Thymus (tissue), 11 donors: ENCODE data around the gene TENM4. TPM values are rescaled to one million over a fixed set of nuclear protein-coding genes. Genes with fewer than 3 reads are reported as not detected.

Source experiments
- DNase-seq, 9 donors: peaks; one replicate each; pipeline ENCODE4 v3.0.0-alpha.2; 2013; ENCODE audit warnings: low spot score in 9 of 9, low read depth in 6 of 9, missing footprints in 1 of 9
- H3K27ac ChIP-seq, 2 donors: one replicate each; pipeline ENCODE4 v1.5.1; 2013; ENCODE audit warnings: control low read depth in 1 of 2, low read depth in 1 of 2, low read length in 1 of 2, mild to moderate bottlenecking in 1 of 2, moderate library complexity in 1 of 2
- H3K27me3 ChIP-seq, 2 donors: one replicate each; pipeline ENCODE4 v1.5.1; 2013; ENCODE audit warnings: low read length in 1 of 2; ENCODE audit not compliant: control insufficient read depth in 2 of 2, insufficient read depth in 1 of 2
- H3K36me3 ChIP-seq, 2 donors: one replicate each; pipeline ENCODE4 v1.5.1; 2013; ENCODE audit warnings: low read length in 1 of 2, mild to moderate bottlenecking in 1 of 2, moderate library complexity in 1 of 2; ENCODE audit not compliant: control insufficient read depth in 2 of 2, insufficient read depth in 2 of 2
- H3K4me1 ChIP-seq, 2 donors: one replicate each; pipeline ENCODE4 v1.5.1; 2013; ENCODE audit warnings: low read length in 2 of 2; ENCODE audit not compliant: control insufficient read depth in 2 of 2, insufficient read depth in 2 of 2
- H3K4me3 ChIP-seq, 2 donors: one replicate each; pipeline ENCODE4 v1.5.1; 2013; ENCODE audit warnings: low read length in 2 of 2, control low read depth in 1 of 2, mild to moderate bottlenecking in 1 of 2
- H3K9me3 ChIP-seq, 2 donors: one replicate each; pipeline ENCODE4 v1.5.1; 2013; ENCODE audit warnings: low read length in 1 of 2, mild to moderate bottlenecking in 1 of 2; ENCODE audit not compliant: control insufficient read depth in 2 of 2, insufficient read depth in 1 of 2
- WGBS: extraction: QIAGEN DNeasy Blood & Tissue Kit; methylation state at CpG from one replicate; pipeline ENCODE4 v1.1.7; 2013; 5-methylcytosine and 5-hydroxymethylcytosine counted together
- polyA plus RNA-seq: library from polyadenylated mRNA; stranded (reverse); fragments of 200-250 nt; gene quantifications from one replicate; pipeline ENCODE4 v1.2.3, GENCODE V29; 2013
- total RNA-seq: library from RNA; stranded (reverse); fragments of 120-200 nt; gene quantifications from one replicate; pipeline ENCODE4 v1.2.4, GENCODE V29; 2013
- donor health status: healthy.

TENM4 gene
- total and polyA plus RNA-seq, 2 donors: 1.0 to 2.8 TPM

DNA sequence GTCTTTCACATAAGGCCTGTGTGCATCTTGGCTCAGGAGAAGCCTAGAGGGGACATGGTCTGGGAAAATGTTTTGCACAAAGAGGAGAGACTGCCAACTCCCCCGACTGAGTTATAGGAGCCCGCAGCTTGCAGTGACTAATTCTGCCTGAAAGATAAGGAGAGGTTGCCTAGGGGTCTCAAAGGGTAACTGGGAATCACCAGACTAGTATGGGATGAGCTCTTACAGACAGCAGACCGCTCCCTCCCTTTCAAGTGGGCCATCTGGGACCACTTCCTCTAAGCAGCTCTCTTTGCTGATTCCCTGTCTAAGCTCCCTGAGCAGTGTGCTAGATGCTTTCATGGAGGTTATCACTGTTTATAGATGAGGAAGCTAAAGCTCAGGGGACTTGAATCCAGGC is 105.1 kb downstream of the TENM4 start:
- Histone ChIP-seq H3K4me1 (no peaks in the 10 kb centered on the region), H3K27me3 (no peaks in the 10 kb centered on the region), H3K36me3 (no peaks in the 10 kb centered on the region), H3K9me3 (no peaks in the 10 kb centered on the region), H3K27ac (no peak overlapping the region), H3K4me3 (no peak overlapping the region)
- DNase-seq: no peak
- 85% methylated on average over 3 of the region's 3 CpGs for WGBS

- H3K27ac ChIP-seq: no peak overlapping the region
- H3K27me3 ChIP-seq: no peaks in the 10 kb centered on the region
- DNase-seq: no peak
- H3K9me3 ChIP-seq: no peaks in the 10 kb centered on the region
- H3K36me3 ChIP-seq: no peaks in the 10 kb centered on the region
- 91% methylated on average over 2 of the region's 2 CpGs for WGBS
- no peaks in the 10 kb centered on the region for H3K4me1 ChIP-seq
- H3K4me3 ChIP-seq: no peak overlapping the region
Observed at GRCh38 chr11:79333355-79333754, 107.5 kb downstream of the TENM4 start.

DNA sequence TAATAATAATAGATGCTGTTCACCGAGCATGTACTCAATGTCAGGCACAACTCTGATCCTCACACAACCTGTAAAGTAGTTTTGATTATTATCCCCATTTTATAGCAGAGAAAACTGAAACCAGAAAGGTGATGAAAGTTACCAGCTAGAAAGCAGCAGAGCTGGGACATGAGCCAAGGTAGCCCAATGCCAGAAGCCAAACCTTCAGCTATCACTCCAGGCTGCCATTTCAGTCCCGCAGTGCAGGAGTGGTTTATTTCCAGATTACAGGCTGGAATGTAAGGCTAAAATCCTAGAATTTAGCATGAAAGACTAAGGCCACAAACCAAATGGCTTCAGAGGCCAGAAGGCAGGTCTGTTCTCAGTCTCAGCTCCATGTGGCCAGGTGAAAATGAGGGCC is 108.8 kb downstream of the TENM4 start:
- Histone ChIP-seq H3K4me1 (no peaks in the 10 kb centered on the region), H3K4me3 (no peak overlapping the region), H3K9me3 (no peaks in the 10 kb centered on the region), H3K27me3 (no peaks in the 10 kb centered on the region), H3K36me3 (no peaks in the 10 kb centered on the region), H3K27ac (no peak overlapping the region)
- no peak for DNase-seq
- WGBS: 61% methylated on average over 2 of the region's 2 CpGs

DNA sequence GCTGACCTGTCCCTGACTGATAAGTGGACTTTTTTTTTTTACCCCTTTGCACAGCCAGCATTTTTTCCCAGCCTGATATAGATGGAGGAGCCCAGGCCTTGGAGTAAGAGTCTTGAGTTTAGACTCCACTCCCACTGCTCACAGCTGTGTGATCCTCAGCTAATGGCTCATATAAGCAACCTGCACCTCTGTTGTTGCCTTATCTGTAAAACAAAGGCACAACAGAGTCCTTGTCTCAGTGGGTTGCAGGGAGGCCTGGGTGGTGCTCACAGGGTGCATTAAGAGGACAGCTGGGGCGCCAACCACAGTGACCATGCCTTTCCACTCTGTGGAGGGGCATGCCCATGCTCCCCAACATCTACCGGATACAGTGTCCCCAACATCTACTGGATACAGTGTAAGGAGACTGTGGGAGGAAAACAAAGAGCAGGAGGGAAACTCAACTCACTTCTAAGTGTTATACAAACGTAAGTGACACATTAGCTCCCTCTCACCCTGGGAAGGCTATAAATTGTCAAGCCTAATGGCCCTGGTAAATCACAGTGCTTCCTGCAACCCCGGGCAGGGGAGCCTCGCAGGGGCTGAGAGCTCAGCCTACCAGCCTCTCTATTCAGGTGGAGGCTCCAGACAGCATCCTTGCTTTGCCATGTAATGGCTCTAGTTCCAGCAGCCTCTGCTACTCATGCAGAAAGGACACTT is 109.5 kb downstream of the TENM4 start:
- Histone ChIP-seq H3K4me1 (no peaks in the 10 kb centered on the region), H3K36me3 (no peaks in the 10 kb centered on the region), H3K27ac (no peak overlapping the region), H3K9me3 (no peaks in the 10 kb centered on the region), H3K4me3 (no peak overlapping the region), H3K27me3 (no peaks in the 10 kb centered on the region)
- DNase-seq: no peak
- WGBS: 34% methylated on average over 5 of the region's 5 CpGs

DNA sequence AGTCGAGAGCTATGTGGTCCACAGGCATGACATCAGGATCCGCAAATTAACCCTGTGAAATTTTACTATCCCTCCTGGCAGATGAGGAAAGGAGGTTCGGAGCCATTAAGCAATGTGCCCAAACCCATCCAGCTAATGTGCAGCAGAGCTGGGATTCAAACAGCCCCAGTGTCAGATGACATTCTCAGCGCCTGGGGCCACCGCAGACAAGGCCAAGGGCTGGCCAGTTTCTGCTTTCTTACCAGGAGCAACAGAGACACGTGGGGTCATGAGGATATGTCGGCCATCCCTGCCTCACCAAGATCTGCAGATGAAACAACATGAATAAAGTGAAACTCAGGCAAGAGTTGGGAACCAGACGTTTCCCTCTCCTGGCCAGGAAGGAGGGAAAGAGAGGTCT is 110.2 kb downstream of the TENM4 start:
- 74% methylated on average over 8 of the region's 8 CpGs for WGBS
- Histone ChIP-seq H3K9me3 (no peaks in the 10 kb centered on the region), H3K36me3 (no peaks in the 10 kb centered on the region), H3K4me3 (no peak overlapping the region), H3K27me3 (no peaks in the 10 kb centered on the region), H3K4me1 (no peaks in the 10 kb centered on the region), H3K27ac (no peak overlapping the region)
- DNase-seq: no peak

GRCh38 chr11:79329561-79329960 is 111.3 kb downstream of the TENM4 start:
- 70% methylated on average over 6 of the region's 6 CpGs for WGBS
- no peaks in the 10 kb centered on the region for H3K36me3 ChIP-seq
- H3K27me3 ChIP-seq: no peaks in the 10 kb centered on the region
- no peak overlapping the region for H3K27ac ChIP-seq
- no peaks in the 10 kb centered on the region for H3K9me3 ChIP-seq
- no peaks in the 10 kb centered on the region for H3K4me1 ChIP-seq
- H3K4me3 ChIP-seq: no peak overlapping the region
- DNase-seq: no peak

- H3K27me3 ChIP-seq: no peaks in the 10 kb centered on the region
- no peak overlapping the region for H3K4me3 ChIP-seq
- WGBS: 86% methylated on average over 9 of the region's 9 CpGs
- no peaks in the 10 kb centered on the region for H3K9me3 ChIP-seq
- no peak for DNase-seq
- H3K4me1 ChIP-seq: no peaks in the 10 kb centered on the region
- no peaks in the 10 kb centered on the region for H3K36me3 ChIP-seq
- H3K27ac ChIP-seq: no peak overlapping the region
Observed at GRCh38 chr11:79328402-79328801, 112.4 kb downstream of the TENM4 start.

GRCh38 chr11:79325851-79326250 is 115.0 kb downstream of the TENM4 start:
- 91% methylated on average over 10 of the region's 10 CpGs for WGBS
- Histone ChIP-seq H3K27ac (no peak overlapping the region), H3K4me1 (no peaks in the 10 kb centered on the region), H3K27me3 (no peaks in the 10 kb centered on the region), H3K4me3 (no peak overlapping the region), H3K9me3 (no peaks in the 10 kb centered on the region), H3K36me3 (no peaks in the 10 kb centered on the region)
- no peak for DNase-seq

DNA sequence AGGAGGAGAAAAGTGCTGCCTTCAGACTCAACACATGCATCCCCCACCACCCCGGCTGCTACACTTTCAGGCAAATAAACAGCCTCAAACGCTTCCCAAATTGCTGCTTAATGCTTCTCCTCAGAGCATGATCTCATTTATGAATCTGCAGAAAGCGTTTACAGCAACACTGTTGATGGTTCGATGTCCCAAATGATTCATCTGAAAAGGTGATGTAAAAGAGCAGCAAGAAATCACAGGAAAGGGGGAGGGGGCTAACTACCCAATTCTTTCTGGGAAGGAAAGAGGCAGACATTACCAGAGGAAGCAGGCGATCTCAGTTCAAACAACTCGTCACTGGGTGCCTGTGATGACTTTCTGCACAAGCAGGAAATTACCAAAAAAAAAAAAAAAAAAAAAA is 119.6 kb downstream of the TENM4 start:
- Histone ChIP-seq H3K27ac (no peak overlapping the region), H3K36me3 (no peaks in the 10 kb centered on the region), H3K27me3 (no peaks in the 10 kb centered on the region), H3K9me3 (no peaks in the 10 kb centered on the region), H3K4me3 (no peak overlapping the region), H3K4me1 (no peaks in the 10 kb centered on the region)
- no peak for DNase-seq
- 53% methylated on average over 6 of the region's 6 CpGs for WGBS
